ENCODE results near the gene MAP2K1.

The MAP2K1 gene

DNA sequence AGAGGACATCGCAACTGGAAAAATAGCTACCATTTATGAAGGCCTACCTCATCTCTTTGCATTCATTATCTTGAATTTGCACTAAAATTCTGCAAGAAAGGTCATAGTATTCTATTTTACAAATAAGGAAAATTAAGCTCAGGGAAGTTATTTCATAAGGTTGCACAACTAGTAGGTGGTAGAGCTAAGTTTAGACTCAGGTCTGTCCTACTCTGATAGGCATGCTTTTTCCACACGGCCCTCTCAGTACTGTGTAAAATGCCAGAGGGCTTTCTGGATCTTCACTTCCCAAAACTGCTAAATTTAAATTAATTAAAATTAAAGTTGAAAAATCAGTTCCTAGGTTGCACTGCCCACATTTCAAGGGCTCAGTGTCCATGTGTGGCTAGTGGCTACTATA lies 18.3 kb downstream of the MAP2K1 start:
- Histone ChIP-seq H2AFZ (ENCODE audit: low read length) (no peak overlapping the region), H3K4me1 (ENCODE audit: low read length) (peaks cover 11% of the 10 kb centered on the region; the same call in 1 of the 2 replicates), H3F3A (ENCODE audit: insufficient read depth, low read length) (no peaks in the 10 kb centered on the region), H4K20me1 (ENCODE audit: insufficient read depth, low read length) (peaks cover 14% of the 10 kb centered on the region; the same call in 1 of the 2 replicates), H3K4me2 (ENCODE audit: low read depth, low read length) (no peak overlapping the region), H3K9me3 (replicated peaks; ENCODE audit: insufficient read depth, low read length) (no peaks in the 10 kb centered on the region), H3K27ac (ENCODE audit: low read length) (no peak overlapping the region), H3K27me3 (replicated peaks; ENCODE audit: insufficient read depth, low read length) (no peaks in the 10 kb centered on the region), H3K9me2 (replicated peaks; ENCODE audit: insufficient read depth, low read length) (no peaks in the 10 kb centered on the region), H3K4me3 (ENCODE audit: low read length) (no peak overlapping the region), H3K79me2 (ENCODE audit: low read length) (peaks cover 100% of the 10 kb centered on the region), H3K36me3 (replicated peaks; ENCODE audit: insufficient read depth, low read length) (no peaks in the 10 kb centered on the region), H3K9ac (ENCODE audit: low read length) (no peak overlapping the region)
- DNase-seq = no peak
- no peak for TF ChIP-seq EZH2 (optimal IDR thresholded peaks at IDR 0.05; ENCODE audit: low read depth, low read length)
- TF ChIP-seq EZH2phosphoT487 (IDR thresholded peaks at IDR 0.05; ENCODE audit: low read length) = no peak
- no peak for TF ChIP-seq CTCF (IDR thresholded peaks at IDR 0.05; ENCODE audit: low read length)

GRCh38 chr15:66405615-66406014 lies 18.9 kb downstream of the MAP2K1 start:
- Histone ChIP-seq H3F3A (ENCODE audit: insufficient read depth, low read length) (no peaks in the 10 kb centered on the region), H3K79me2 (ENCODE audit: low read length) (peaks cover 100% of the 10 kb centered on the region), H2AFZ (ENCODE audit: low read length) (no peak overlapping the region), H3K9ac (ENCODE audit: low read length) (no peak overlapping the region), H3K27ac (ENCODE audit: low read length) (no peak overlapping the region), H3K4me1 (ENCODE audit: low read length) (peaks cover 17% of the 10 kb centered on the region; the same call in 1 of the 2 replicates), H4K20me1 (ENCODE audit: insufficient read depth, low read length) (peaks cover 14% of the 10 kb centered on the region; the same call in 1 of the 2 replicates), H3K9me2 (replicated peaks; ENCODE audit: insufficient read depth, low read length) (no peaks in the 10 kb centered on the region), H3K36me3 (replicated peaks; ENCODE audit: insufficient read depth, low read length) (no peaks in the 10 kb centered on the region), H3K9me3 (replicated peaks; ENCODE audit: insufficient read depth, low read length) (no peaks in the 10 kb centered on the region), H3K27me3 (replicated peaks; ENCODE audit: insufficient read depth, low read length) (no peaks in the 10 kb centered on the region), H3K4me2 (ENCODE audit: low read depth, low read length) (no peak overlapping the region), H3K4me3 (ENCODE audit: low read length) (no peak overlapping the region)
- no peak for DNase-seq
- no peak for TF ChIP-seq EZH2phosphoT487 (IDR thresholded peaks at IDR 0.05; ENCODE audit: low read length)

- peaks cover 25% of the 10 kb centered on the region for H3K4me1 ChIP-seq (ENCODE audit: low read length)
- no peak overlapping the region for H3K27ac ChIP-seq (ENCODE audit: low read length)
- H3K9me3 ChIP-seq (replicated peaks; ENCODE audit: insufficient read depth, low read length) = no peaks in the 10 kb centered on the region
- 0 out of 2 replicates have a peak, but pooled peaks cover 9% of the 10 kb centered on the region for H4K20me1 ChIP-seq (ENCODE audit: insufficient read depth, low read length)
- no peak overlapping the region for H3K9ac ChIP-seq (ENCODE audit: low read length)
- H3K36me3 ChIP-seq (replicated peaks; ENCODE audit: insufficient read depth, low read length) = no peaks in the 10 kb centered on the region
- H3K4me2 ChIP-seq (ENCODE audit: low read depth, low read length) = no peak overlapping the region
- TF ChIP-seq EZH2phosphoT487 (IDR thresholded peaks at IDR 0.05; ENCODE audit: low read length) = no peak
- no peak for TF ChIP-seq CTCF (IDR thresholded peaks at IDR 0.05; ENCODE audit: low read length)
- TF ChIP-seq EZH2 (optimal IDR thresholded peaks at IDR 0.05; ENCODE audit: low read depth, low read length) = no peak
- H3K9me2 ChIP-seq (replicated peaks; ENCODE audit: insufficient read depth, low read length) = no peaks in the 10 kb centered on the region
- no peak overlapping the region for H2AFZ ChIP-seq (ENCODE audit: low read length)
- peaks cover 98% of the 10 kb centered on the region for H3K79me2 ChIP-seq (ENCODE audit: low read length)
- no peak for DNase-seq
- H3F3A ChIP-seq (ENCODE audit: insufficient read depth, low read length) = no peaks in the 10 kb centered on the region
- H3K27me3 ChIP-seq (replicated peaks; ENCODE audit: insufficient read depth, low read length) = no peaks in the 10 kb centered on the region
- no peak overlapping the region for H3K4me3 ChIP-seq (ENCODE audit: low read length)
Observed at GRCh38 chr15:66408254-66408653, 21.5 kb downstream of the MAP2K1 start.

GRCh38 chr15:66408675-66409282 lies 22.1 kb downstream of the MAP2K1 start:
- Histone ChIP-seq H3K4me1 (ENCODE audit: low read length) (peaks cover 25% of the 10 kb centered on the region), H3K9me2 (replicated peaks; ENCODE audit: insufficient read depth, low read length) (no peaks in the 10 kb centered on the region), H3K79me2 (ENCODE audit: low read length) (peaks cover 98% of the 10 kb centered on the region), H3K9me3 (replicated peaks; ENCODE audit: insufficient read depth, low read length) (no peaks in the 10 kb centered on the region), H3K27ac (ENCODE audit: low read length) (no peak overlapping the region), H3K27me3 (replicated peaks; ENCODE audit: insufficient read depth, low read length) (no peaks in the 10 kb centered on the region), H3K4me3 (ENCODE audit: low read length) (no peak overlapping the region), H2AFZ (ENCODE audit: low read length) (no peak overlapping the region), H3K9ac (ENCODE audit: low read length) (no peak overlapping the region), H4K20me1 (ENCODE audit: insufficient read depth, low read length) (0 out of 2 replicates have a peak, but pooled peaks cover 9% of the 10 kb centered on the region), H3K36me3 (replicated peaks; ENCODE audit: insufficient read depth, low read length) (no peaks in the 10 kb centered on the region), H3F3A (ENCODE audit: insufficient read depth, low read length) (no peaks in the 10 kb centered on the region), H3K4me2 (ENCODE audit: low read depth, low read length) (no peak overlapping the region)
- TF ChIP-seq CTCF (IDR thresholded peaks at IDR 0.05; ENCODE audit: low read length) (no peak), EZH2phosphoT487 (IDR thresholded peaks at IDR 0.05; ENCODE audit: low read length) (no peak), EZH2 (optimal IDR thresholded peaks at IDR 0.05; ENCODE audit: low read depth, low read length) (no peak)
- no peak for DNase-seq
